ENCODE data around the gene RSPH6A. TPM values are rescaled to one million over a fixed set of nuclear protein-coding genes. Genes with fewer than 3 reads are reported as not detected.

The RSPH6A gene
- total and polyA plus RNA-seq, 10 donors: 0.13 to 0.41 (median 0.26) TPM; not detected in 6

GRCh38 chr19:45746866-45747265, 68.2 kb downstream of the RSPH6A start:
- Histone ChIP-seq H3K27me3 (replicated peaks in 1 of 7) (peaks cover 0 to 15% (median 0%) of the 10 kb centered on the region in 7 donors), H3K9me3 (no peaks in the 10 kb centered on the region), H3K27ac (no peak overlapping the region), H3K4me3 (no peak overlapping the region), H3K36me3 (no peaks in the 10 kb centered on the region), H3K4me1 (no peaks in the 10 kb centered on the region)
- TF ChIP-seq POLR2A (IDR thresholded peaks at IDR 0.05) (no peak), CTCF (IDR thresholded peaks at IDR 0.05 in 8 of 11, conservative IDR thresholded peaks at IDR 0.05 in 3 of 11) (no peak), POLR2AphosphoS5 (IDR thresholded peaks at IDR 0.05) (no peak)
- intact Hi-C loops (cut with DNase I; ENCODE audit: low total_unique reads): no loop called here
- 59 to 94% (median 78%) methylated on average over 5 of the region's 5 CpGs for WGBS, 5 donors
- DNase-seq: no peak

Other genes with a start within 250 kb of the RSPH6A start
- gene OPA3, start 230.5 kb downstream of the RSPH6A start, total RNA-seq: 10 to 100 TPM; 13.6 to 18.4 (median 16.7) TPM
- gene OPA3, start 230.5 kb downstream of the RSPH6A start, polyA plus RNA-seq: 1 to 10 TPM; 2.8 to 7.7 (median 3.0) TPM
- gene GPR4, start 213.1 kb downstream of the RSPH6A start, total RNA-seq: 1 to 10 TPM; 2.6 to 5.6 (median 4.2) TPM
- 1 to 10 TPM in 2 of 3 donors, under 1 TPM in 1; 0.33 to 2.1 (median 1.2) TPM for gene GPR4, start 213.1 kb downstream of the RSPH6A start, polyA plus RNA-seq
- 10 to 100 TPM; 30.8 to 60.6 (median 50.6) TPM for gene EML2, start 175.9 kb downstream of the RSPH6A start, total RNA-seq
- 10 to 100 TPM; 27.1 to 39.9 (median 34.8) TPM for gene EML2, start 175.9 kb downstream of the RSPH6A start, polyA plus RNA-seq
- gene GIPR, start 147.1 kb downstream of the RSPH6A start, total RNA-seq: 1 to 10 TPM; 1.7 to 7.5 (median 3.7) TPM
- 1 to 10 TPM in 1 of 3 donors, under 1 TPM in 2; 0.49 to 1.7 (median 0.83) TPM for gene GIPR, start 147.1 kb downstream of the RSPH6A start, polyA plus RNA-seq
- gene SNRPD2, start 123.4 kb downstream of the RSPH6A start, total RNA-seq: 100 to 1,000 TPM; 117 to 280 (median 200) TPM
- 100 to 1,000 TPM; 368 to 587 (median 432) TPM for gene SNRPD2, start 123.4 kb downstream of the RSPH6A start, polyA plus RNA-seq
- 10 to 100 TPM in 2 of 7 donors, 1 to 10 TPM in 5; 5.0 to 10.7 (median 8.8) TPM for gene QPCTL, start 122.6 kb downstream of the RSPH6A start, total RNA-seq
- 10 to 100 TPM in 2 of 3 donors, 1 to 10 TPM in 1; 9.5 to 10.7 (median 10.2) TPM for gene QPCTL, start 122.6 kb downstream of the RSPH6A start, polyA plus RNA-seq
- gene FBXO46, start 84.4 kb downstream of the RSPH6A start, total RNA-seq: 10 to 100 TPM; 12.8 to 28.1 (median 23.6) TPM
- gene FBXO46, start 84.4 kb downstream of the RSPH6A start, polyA plus RNA-seq: 10 to 100 TPM in 2 of 3 donors, 1 to 10 TPM in 1; 8.8 to 14.4 (median 10.4) TPM
- gene MEIOSIN, start 81.9 kb downstream of the RSPH6A start, total RNA-seq: not detected
- gene MEIOSIN, start 81.9 kb downstream of the RSPH6A start, polyA plus RNA-seq: under 1 TPM in 1 of 3 donors, not detected in 2; 0.02 TPM
- gene SIX5, start 46.1 kb downstream of the RSPH6A start, total RNA-seq: 10 to 100 TPM in 2 of 7 donors, 1 to 10 TPM in 5; 6.5 to 13.2 (median 8.5) TPM
- gene SIX5, start 46.1 kb downstream of the RSPH6A start, polyA plus RNA-seq: 1 to 10 TPM; 4.4 to 8.9 (median 5.2) TPM
- gene DMPK, start 32.8 kb downstream of the RSPH6A start, total RNA-seq: 10 to 100 TPM; 22.2 to 54.6 (median 32.7) TPM
- gene DMPK, start 32.8 kb downstream of the RSPH6A start, polyA plus RNA-seq: 100 to 1,000 TPM in 1 of 3 donors, 10 to 100 TPM in 2; 17.9 to 147 (median 38.1) TPM
- gene DMWD, start 22.5 kb downstream of the RSPH6A start, total RNA-seq: 10 to 100 TPM; 35.1 to 57.0 (median 48.4) TPM
- 10 to 100 TPM in 1 of 3 donors, 1 to 10 TPM in 2; 6.4 to 36.1 (median 6.7) TPM for gene DMWD, start 22.5 kb downstream of the RSPH6A start, polyA plus RNA-seq
- gene SYMPK, start 47.8 kb upstream of the RSPH6A start, total RNA-seq: 100 to 1,000 TPM in 1 of 7 donors, 10 to 100 TPM in 6; 56.3 to 106 (median 75.1) TPM
- gene SYMPK, start 47.8 kb upstream of the RSPH6A start, polyA plus RNA-seq: 100 to 1,000 TPM in 2 of 3 donors, 10 to 100 TPM in 1; 60.3 to 148 (median 147) TPM
- under 1 TPM in 1 of 7 donors, not detected in 6; 0.24 TPM for gene FOXA3, start 49.0 kb upstream of the RSPH6A start, total RNA-seq
- gene FOXA3, start 49.0 kb upstream of the RSPH6A start, polyA plus RNA-seq: under 1 TPM in 2 of 3 donors, not detected in 1; 0.09 to 0.16 TPM
- 10 to 100 TPM; 18.5 to 29.4 (median 23.3) TPM for gene IRF2BP1, start 70.8 kb upstream of the RSPH6A start, total RNA-seq
- 10 to 100 TPM in 2 of 3 donors, 1 to 10 TPM in 1; 10.0 to 19.9 (median 10.6) TPM for gene IRF2BP1, start 70.8 kb upstream of the RSPH6A start, polyA plus RNA-seq
- gene MYPOP, start 87.3 kb upstream of the RSPH6A start, total RNA-seq: 10 to 100 TPM in 4 of 7 donors, 1 to 10 TPM in 3; 5.8 to 13.2 (median 11.0) TPM
- gene MYPOP, start 87.3 kb upstream of the RSPH6A start, polyA plus RNA-seq: 1 to 10 TPM; 5.1 to 9.6 (median 9.3) TPM
- not detected for gene NANOS2, start 99.5 kb upstream of the RSPH6A start, total RNA-seq
- gene NANOS2, start 99.5 kb upstream of the RSPH6A start, polyA plus RNA-seq: not detected
- gene NOVA2, start 158.6 kb upstream of the RSPH6A start, total RNA-seq: 10 to 100 TPM in 1 of 7 donors, 1 to 10 TPM in 6; 1.8 to 12.5 (median 5.4) TPM
- under 1 TPM; 0.42 to 0.77 (median 0.50) TPM for gene NOVA2, start 158.6 kb upstream of the RSPH6A start, polyA plus RNA-seq
- 10 to 100 TPM in 4 of 7 donors, 1 to 10 TPM in 3; 5.0 to 22.7 (median 16.6) TPM for gene CCDC61, start 180.2 kb upstream of the RSPH6A start, total RNA-seq
- 10 to 100 TPM; 15.1 to 24.6 (median 16.7) TPM for gene CCDC61, start 180.2 kb upstream of the RSPH6A start, polyA plus RNA-seq
- gene PGLYRP1, start 207.7 kb upstream of the RSPH6A start, total RNA-seq: 10 to 100 TPM in 6 of 7 donors, 1 to 10 TPM in 1; 9.1 to 97.9 (median 32.3) TPM
- gene PGLYRP1, start 207.7 kb upstream of the RSPH6A start, polyA plus RNA-seq: 10 to 100 TPM in 1 of 3 donors, 1 to 10 TPM in 2; 2.5 to 12.7 (median 8.9) TPM
- gene IGFL4, start 225.7 kb upstream of the RSPH6A start, total RNA-seq: not detected
- under 1 TPM in 2 of 3 donors, not detected in 1; 0.03 TPM for gene IGFL4, start 225.7 kb upstream of the RSPH6A start, polyA plus RNA-seq

All from spleen (tissue), 11 donors.